CD4-positive, CD25-positive, alpha-beta regulatory T cell (primary cell): ENCODE results near the gene DIP2A. TPM values are rescaled to one million over a fixed set of nuclear protein-coding genes. Genes with fewer than 3 reads are reported as not detected.

Source experiments
- ATAC-seq, 2 donors: fragments of 150-1000 bp; cut with Tn5 transposase; one replicate each; pipeline ENCODE4 v1.10.0; 2021; ENCODE audit warnings: low read depth in 2 of 2, moderate number of reproducible peaks in 2 of 2, moderate library complexity in 1 of 2
- DNase-seq, 3 donors: peaks; one replicate each; pipeline versions ENCODE4 v3.0.0 to v3.0.0-alpha.2; 2012 to 2022; ENCODE audit warnings: mixed read lengths in 1 of 3
- H3K27ac ChIP-seq: one replicate; pipeline ENCODE4 v1.7.0; 2013; ENCODE audit warnings: mild to moderate bottlenecking, low read length; ENCODE audit not compliant: insufficient read depth, poor library complexity, severe bottlenecking
- H3K27me3 ChIP-seq: one replicate; pipeline ENCODE4 v1.7.0; 2013; ENCODE audit warnings: low read length; ENCODE audit not compliant: control insufficient read depth, insufficient read depth
- H3K36me3 ChIP-seq: one replicate; pipeline ENCODE4 v1.7.0; 2013; ENCODE audit warnings: mild to moderate bottlenecking, low read length, moderate library complexity; ENCODE audit not compliant: control insufficient read depth, insufficient read depth
- H3K4me1 ChIP-seq: 2 replicates; pipeline ENCODE4 v1.7.0; 2013; ENCODE audit warnings: mild to moderate bottlenecking, low read length; ENCODE audit not compliant: insufficient read depth, control insufficient read depth, poor library complexity, severe bottlenecking
- H3K4me3 ChIP-seq: one replicate; pipeline ENCODE4 v1.7.0; 2013; ENCODE audit warnings: low read depth, mild to moderate bottlenecking, low read length, moderate library complexity
- H3K9me3 ChIP-seq, 2 experiments: 1 replicate in 1 of 2; 2 replicates in 1 of 2; pipeline ENCODE4 v1.7.0; 2013; ENCODE audit warnings: low read length in 2 of 2, mild to moderate bottlenecking in 1 of 2, moderate library complexity in 1 of 2; ENCODE audit not compliant: control insufficient read depth in 2 of 2
- H3K27ac Mint-ChIP-seq, 3 donors: one replicate each; pipeline ENCODE4 v1.8.0; 2020 to 2022; ENCODE audit warnings: mild to moderate bottlenecking in 3 of 3, mixed read lengths in 3 of 3, moderate library complexity in 2 of 3
- H3K27me3 Mint-ChIP-seq: one replicate; pipeline ENCODE4 v1.8.0; 2022; ENCODE audit warnings: mild to moderate bottlenecking, mixed read lengths
- H3K36me3 Mint-ChIP-seq: one replicate; pipeline ENCODE4 v1.8.0; 2020; ENCODE audit warnings: mixed read lengths
- H3K4me1 Mint-ChIP-seq, 4 donors: one replicate each; pipeline ENCODE4 v1.8.0; 2020 to 2022; ENCODE audit warnings: mixed read lengths in 4 of 4, mild to moderate bottlenecking in 1 of 4
- H3K4me3 Mint-ChIP-seq, 4 donors: one replicate each; pipeline ENCODE4 v1.8.0; 2020 to 2022; ENCODE audit warnings: mild to moderate bottlenecking in 4 of 4, mixed read lengths in 4 of 4, moderate library complexity in 3 of 4
- H3K9me3 Mint-ChIP-seq, 7 donors: one replicate each; pipeline ENCODE4 v1.8.0; 2020 to 2022; ENCODE audit warnings: mixed read lengths in 7 of 7, mild to moderate bottlenecking in 3 of 7, moderate library complexity in 2 of 7
- polyA plus RNA-seq, 4 donors: library from polyadenylated mRNA; unstranded; fragments of 300-500 nt; fragmentation: Illumina TruSeq; gene quantifications; one replicate each; pipeline ENCODE4 v1.2.3, GENCODE V29; 2021
- total RNA-seq: library from RNA; stranded (reverse); gene quantifications from one replicate; pipeline ENCODE4 v1.2.3, GENCODE V29; 2022

Gene DIP2A
- total and polyA plus RNA-seq, 5 donors from 2014 or later: 12.6 to 125 (median 17.0) TPM

DNA sequence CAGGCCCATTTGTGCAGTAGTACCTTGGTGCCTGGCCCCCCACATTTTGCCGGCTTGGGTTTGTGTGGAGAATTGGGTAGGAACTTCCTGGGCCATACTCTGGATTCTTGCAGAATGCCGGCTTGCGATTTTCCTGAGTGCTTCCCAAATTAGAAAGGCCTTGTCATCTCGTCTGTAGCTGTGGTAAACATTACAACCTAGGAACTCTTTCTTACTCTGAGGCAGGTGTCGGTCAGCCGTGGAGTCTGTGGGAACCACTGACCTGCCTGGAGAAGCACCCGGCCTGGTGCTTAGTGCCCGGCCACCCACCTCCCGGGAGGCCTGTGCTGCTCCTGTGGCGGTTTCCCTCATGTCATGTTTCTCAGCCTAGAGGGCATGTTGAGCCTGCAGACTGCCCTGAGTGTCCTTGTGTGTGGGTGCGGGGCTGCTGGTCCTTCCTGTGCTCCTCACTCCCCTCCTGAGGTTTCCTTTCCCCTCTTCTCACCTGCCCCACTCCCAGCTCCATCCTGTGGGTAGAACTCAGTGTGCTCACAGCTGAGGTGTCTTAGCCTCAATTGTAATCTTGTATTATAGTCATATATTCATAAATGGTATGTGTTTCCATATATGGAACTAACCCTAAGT is 81.5 kb downstream of the DIP2A start:
- DNase-seq (no peak), ATAC-seq (no peak)
- Mint-ChIP-seq H3K27ac (peak overlapping the region; percentile 81 to 93 (median 88)), H3K4me1 (peaks cover 0 to 52% (median 29%) of the 10 kb centered on the region in 4 donors), H3K4me3 (peak overlapping the region in 2 of 4 donors; percentile 10 to 71), H3K27me3 (no peaks in the 10 kb centered on the region), H3K9me3 (no peaks in the 10 kb centered on the region), H3K36me3 (peaks cover 62% of the 10 kb centered on the region)
- no peaks in the 10 kb centered on the region for H3K27me3 ChIP-seq
- H3K27ac ChIP-seq: peak overlapping the region; percentile 19
- H3K36me3 ChIP-seq: peaks cover 82% of the 10 kb centered on the region
- no peak overlapping the region for H3K4me3 ChIP-seq
- peaks cover 6% of the 10 kb centered on the region for H3K4me1 ChIP-seq
- no peaks in the 10 kb centered on the region for H3K9me3 ChIP-seq

DNA sequence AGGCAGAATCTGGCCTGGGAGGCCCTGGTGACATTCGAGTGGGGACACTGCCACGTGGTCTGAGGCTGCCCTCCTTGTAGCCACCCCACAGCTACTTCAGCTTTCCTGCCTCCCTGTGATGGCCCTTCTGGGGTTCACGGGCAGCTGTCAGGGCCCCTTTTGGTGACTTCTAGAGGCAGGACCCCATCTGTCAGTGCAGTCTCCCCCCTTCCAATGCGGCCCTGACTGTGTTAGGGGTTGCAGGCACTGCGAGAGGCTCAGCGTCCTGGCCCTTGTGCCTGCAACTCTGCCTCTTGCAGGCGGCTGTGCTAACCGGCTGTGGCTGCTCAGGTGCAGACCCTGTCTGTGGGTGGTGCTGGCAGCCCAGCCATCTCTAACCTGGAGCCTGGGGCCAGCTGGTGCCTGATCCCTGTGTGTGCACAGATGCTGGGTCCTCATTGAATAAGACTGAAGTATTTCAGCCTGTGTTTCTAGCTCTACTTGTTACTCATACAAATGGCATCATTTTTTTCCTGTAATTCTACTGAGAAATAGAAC is 84.0 kb downstream of the DIP2A start:
- no peaks in the 10 kb centered on the region for H3K9me3 ChIP-seq
- no peak overlapping the region for H3K4me3 ChIP-seq
- H3K27me3 Mint-ChIP-seq: no peaks in the 10 kb centered on the region
- H3K27ac ChIP-seq: no peak overlapping the region
- DNase-seq: no peak
- H3K4me1 ChIP-seq: peaks cover 6% of the 10 kb centered on the region
- peaks cover 64% of the 10 kb centered on the region for H3K36me3 Mint-ChIP-seq
- peak overlapping the region in 2 of 3 donors; percentile 63 to 90 for H3K27ac Mint-ChIP-seq
- peaks cover 0 to 1% (median 0%) of the 10 kb centered on the region in 7 donors for H3K9me3 Mint-ChIP-seq
- H3K27me3 ChIP-seq: no peaks in the 10 kb centered on the region
- H3K4me3 Mint-ChIP-seq: no peak overlapping the region
- H3K36me3 ChIP-seq: peaks cover 84% of the 10 kb centered on the region
- no peak for ATAC-seq
- H3K4me1 Mint-ChIP-seq: peaks cover 0 to 52% (median 28%) of the 10 kb centered on the region in 4 donors

DNA sequence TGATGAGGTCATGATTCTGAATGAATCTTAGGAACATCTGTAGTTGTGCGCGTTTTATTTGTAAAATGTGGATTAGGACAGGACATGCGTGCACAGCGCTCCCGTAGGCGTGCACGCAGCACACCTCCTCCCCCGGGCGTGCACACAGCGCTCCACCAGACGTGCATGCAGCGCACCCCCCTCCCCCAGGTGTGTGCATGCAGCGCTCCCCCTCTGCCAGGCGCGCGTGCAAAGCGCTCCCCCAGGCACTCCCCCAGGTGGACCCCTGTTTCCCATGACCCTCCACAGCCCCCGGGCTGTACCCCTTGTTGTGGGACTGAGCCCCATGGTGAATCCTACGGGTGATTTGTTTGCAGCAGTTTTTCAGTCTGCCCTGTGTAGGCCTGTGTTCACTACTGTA is 84.6 kb downstream of the DIP2A start:
- Mint-ChIP-seq H3K27ac (peak overlapping the region in 2 of 3 donors; percentile 63 to 90), H3K9me3 (peaks cover 0 to 1% (median 0%) of the 10 kb centered on the region in 7 donors), H3K36me3 (peaks cover 63% of the 10 kb centered on the region), H3K4me3 (no peak overlapping the region), H3K4me1 (peaks cover 1 to 50% (median 33%) of the 10 kb centered on the region in 4 donors), H3K27me3 (no peaks in the 10 kb centered on the region)
- Histone ChIP-seq H3K27me3 (no peaks in the 10 kb centered on the region), H3K36me3 (peaks cover 81% of the 10 kb centered on the region), H3K9me3 (no peaks in the 10 kb centered on the region), H3K4me1 (peaks cover 6% of the 10 kb centered on the region), H3K4me3 (no peak overlapping the region), H3K27ac (no peak overlapping the region)
- ATAC-seq (no peak), DNase-seq (no peak)

DNA sequence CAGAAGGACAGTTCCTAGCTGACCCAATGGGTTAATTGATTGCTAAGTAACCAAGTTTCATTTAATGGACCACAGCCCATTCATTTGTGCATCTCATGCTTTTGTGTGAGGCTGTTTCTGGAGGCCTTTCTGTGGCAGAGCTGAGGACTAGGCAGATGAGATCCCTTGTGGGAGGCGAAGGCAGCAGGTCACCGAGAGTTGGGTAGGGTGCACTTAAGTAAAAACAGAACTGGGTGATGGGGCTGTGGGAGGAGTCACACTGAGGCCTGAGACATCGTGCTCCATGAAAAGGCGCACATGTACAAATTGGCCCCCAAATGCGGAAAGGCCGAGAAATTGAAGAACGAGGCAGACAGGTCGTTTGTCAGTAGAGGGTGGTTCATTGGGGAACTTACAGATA is 85.3 kb downstream of the DIP2A start:
- H3K4me3 ChIP-seq: no peak overlapping the region
- H3K27ac ChIP-seq: no peak overlapping the region
- Mint-ChIP-seq H3K36me3 (peaks cover 68% of the 10 kb centered on the region), H3K4me3 (no peak overlapping the region), H3K27me3 (no peaks in the 10 kb centered on the region), H3K4me1 (peaks cover 5 to 57% (median 39%) of the 10 kb centered on the region in 4 donors), H3K9me3 (peaks cover 0 to 4% (median 0%) of the 10 kb centered on the region in 7 donors), H3K27ac (peak overlapping the region; percentile 72 to 95 (median 90))
- H3K9me3 ChIP-seq: no peaks in the 10 kb centered on the region
- no peak for ATAC-seq
- H3K4me1 ChIP-seq: peaks cover 9% of the 10 kb centered on the region
- H3K27me3 ChIP-seq: no peaks in the 10 kb centered on the region
- DNase-seq: no peak
- H3K36me3 ChIP-seq: peaks cover 74% of the 10 kb centered on the region

- Mint-ChIP-seq H3K27ac (peak overlapping the region; percentile 72 to 95 (median 90)), H3K4me3 (peak overlapping the region in 1 of 4 donors; percentile 15), H3K9me3 (peaks cover 0 to 4% (median 0%) of the 10 kb centered on the region in 7 donors), H3K36me3 (peaks cover 63% of the 10 kb centered on the region), H3K27me3 (no peaks in the 10 kb centered on the region), H3K4me1 (peaks cover 5 to 52% (median 41%) of the 10 kb centered on the region in 4 donors)
- no peaks in the 10 kb centered on the region for H3K27me3 ChIP-seq
- H3K4me1 ChIP-seq: peaks cover 16% of the 10 kb centered on the region
- no peak overlapping the region for H3K4me3 ChIP-seq
- DNase-seq (no peak), ATAC-seq (no peak)
- H3K9me3 ChIP-seq: no peaks in the 10 kb centered on the region
- H3K36me3 ChIP-seq: peaks cover 66% of the 10 kb centered on the region
- no peak overlapping the region for H3K27ac ChIP-seq
Observed at GRCh38 chr21:46544824-46545223, 86.1 kb downstream of the DIP2A start.

DNA sequence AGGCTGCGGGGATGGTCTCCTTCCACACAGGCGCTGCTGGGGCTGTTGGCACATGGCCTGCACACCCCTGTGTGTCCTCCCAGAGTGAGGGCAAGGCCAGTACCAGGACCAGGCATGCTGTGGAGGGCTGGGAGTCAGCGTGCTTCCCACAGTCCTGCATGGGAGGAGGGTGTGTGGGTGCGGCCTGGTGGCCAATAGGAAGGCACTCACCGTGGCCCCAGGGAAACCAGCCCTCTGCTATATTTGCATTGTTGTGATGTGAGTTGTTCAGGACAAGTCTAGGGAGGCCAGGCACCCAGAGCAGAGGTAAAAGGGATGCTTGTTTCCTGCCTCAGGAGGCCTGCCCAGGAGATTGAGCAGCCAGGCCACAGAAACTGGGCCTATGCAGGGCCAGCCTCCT is 86.7 kb downstream of the DIP2A start:
- peaks cover 61% of the 10 kb centered on the region for H3K36me3 Mint-ChIP-seq
- ATAC-seq: no peak
- Histone ChIP-seq H3K27me3 (no peaks in the 10 kb centered on the region), H3K4me1 (peaks cover 19% of the 10 kb centered on the region), H3K4me3 (no peak overlapping the region), H3K9me3 (no peaks in the 10 kb centered on the region), H3K36me3 (peaks cover 61% of the 10 kb centered on the region), H3K27ac (no peak overlapping the region)
- no peak for DNase-seq
- H3K4me1 Mint-ChIP-seq: peaks cover 10 to 52% (median 43%) of the 10 kb centered on the region in 4 donors
- peaks cover 0 to 4% (median 0%) of the 10 kb centered on the region in 7 donors for H3K9me3 Mint-ChIP-seq
- H3K27me3 Mint-ChIP-seq: no peaks in the 10 kb centered on the region
- no peak overlapping the region for H3K4me3 Mint-ChIP-seq
- H3K27ac Mint-ChIP-seq: peak overlapping the region; percentile 53 to 90 (median 86)

GRCh38 chr21:46545911-46546310 is 87.2 kb downstream of the DIP2A start:
- H3K9me3 Mint-ChIP-seq: peaks cover 0 to 4% (median 0%) of the 10 kb centered on the region in 7 donors
- Histone ChIP-seq H3K27ac (no peak overlapping the region), H3K4me3 (no peak overlapping the region), H3K9me3 (no peaks in the 10 kb centered on the region), H3K4me1 (peaks cover 22% of the 10 kb centered on the region), H3K27me3 (no peaks in the 10 kb centered on the region), H3K36me3 (peaks cover 61% of the 10 kb centered on the region)
- peak overlapping the region in 1 of 3 donors; percentile 14 for H3K27ac Mint-ChIP-seq
- H3K4me3 Mint-ChIP-seq: no peak overlapping the region
- H3K27me3 Mint-ChIP-seq: no peaks in the 10 kb centered on the region
- DNase-seq: no peak
- ATAC-seq: no peak
- peaks cover 15 to 52% (median 46%) of the 10 kb centered on the region in 4 donors for H3K4me1 Mint-ChIP-seq
- H3K36me3 Mint-ChIP-seq: peaks cover 61% of the 10 kb centered on the region
